ENCODE data around the gene KIF6.

The KIF6 gene

GRCh38 chr6:39610221-39610620 lies 115.0 kb downstream of the KIF6 start:
- intact Hi-C loops (cut with DNase I), result no loop called here
- DNase-seq, result no peak

GRCh38 chr6:39608652-39609345 lies 116.4 kb downstream of the KIF6 start:
- intact Hi-C loops (cut with DNase I), result no loop called here

GRCh38 chr6:39602601-39603519 lies 122.3 kb downstream of the KIF6 start:
- intact Hi-C loops (cut with DNase I), result no loop called here
- no peak for DNase-seq

More at GRCh38 chr6:39608652-39609345, 116.4 kb downstream of the KIF6 start:
- no peak for DNase-seq

- DNase-seq, result no peak
- intact Hi-C loops (cut with DNase I), result no loop called here
These were observed 125.2 kb downstream of the KIF6 start for GRCh38 chr6:39599973-39600372.

GRCh38 chr6:39599341-39599740 lies 125.9 kb downstream of the KIF6 start:
- intact Hi-C loops (cut with DNase I), result no loop called here
- DNase-seq, result no peak

- intact Hi-C loops (cut with DNase I), result no loop called here
- DNase-seq, result no peak
These were observed 130.9 kb downstream of the KIF6 start for GRCh38 chr6:39594285-39594684.

GRCh38 chr6:39593646-39594045 lies 131.6 kb downstream of the KIF6 start:
- intact Hi-C loops (cut with DNase I), result no loop called here
- no peak for DNase-seq

GRCh38 chr6:39590871-39591393 lies 134.3 kb downstream of the KIF6 start:
- no peak for DNase-seq
- intact Hi-C loops (cut with DNase I), result no loop called here

GRCh38 chr6:39587080-39587479 lies 138.1 kb downstream of the KIF6 start:
- intact Hi-C loops (cut with DNase I), result no loop called here
- no peak for DNase-seq

- no peak for DNase-seq
- intact Hi-C loops (cut with DNase I), result no loop called here
These were observed 139.6 kb downstream of the KIF6 start for GRCh38 chr6:39585641-39586040.

- intact Hi-C loops (cut with DNase I), result no loop called here
- DNase-seq, result no peak
These were observed 147.6 kb downstream of the KIF6 start for GRCh38 chr6:39577446-39578165.

GRCh38 chr6:39576556-39577303 lies 148.5 kb downstream of the KIF6 start:
- DNase-seq, result no peak
- intact Hi-C loops (cut with DNase I), result no loop called here

GRCh38 chr6:39574991-39575390 lies 150.2 kb downstream of the KIF6 start:
- DNase-seq, result no peak
- intact Hi-C loops (cut with DNase I), result no loop called here

GRCh38 chr6:39573541-39573940 lies 151.7 kb downstream of the KIF6 start:
- DNase-seq, result no peak
- intact Hi-C loops (cut with DNase I), result no loop called here

- intact Hi-C loops (cut with DNase I), result no loop called here
- DNase-seq, result no peak
These were observed 152.4 kb downstream of the KIF6 start for GRCh38 chr6:39572661-39573340.

GRCh38 chr6:39568896-39569295 lies 156.3 kb downstream of the KIF6 start:
- DNase-seq, result no peak
- intact Hi-C loops (cut with DNase I), result no loop called here

- intact Hi-C loops (cut with DNase I), result no loop called here
- DNase-seq, result no peak
These were observed 158.1 kb downstream of the KIF6 start for GRCh38 chr6:39567091-39567490.

GRCh38 chr6:39566456-39566855 lies 158.8 kb downstream of the KIF6 start:
- intact Hi-C loops (cut with DNase I), result no loop called here
- no peak for DNase-seq

GRCh38 chr6:39565956-39566355 lies 159.3 kb downstream of the KIF6 start:
- intact Hi-C loops (cut with DNase I), result no loop called here
- no peak for DNase-seq

Measured in posterior cingulate gyrus (tissue), 11 donors.